ENCODE data around the gene CDRT4.

- TF ChIP-seq CTCF (IDR thresholded peaks at IDR 0.05) (no peak), POLR2A (IDR thresholded peaks at IDR 0.05) (no peak)
Measured at GRCh38 chr17:15406081-15406480, 61.3 kb downstream of the CDRT4 start.

All from thyroid gland (tissue), 4 donors.